ENCODE measurements around the gene SRL.

- TF ChIP-seq CTCF (IDR thresholded peaks at IDR 0.05) (no peak), POLR2A (IDR thresholded peaks at IDR 0.05) (no peak)
Observed at GRCh38 chr16:4158143-4159093, 83.5 kb downstream of the SRL start.

All from heart left ventricle (tissue), 13 donors.